Small intestine (tissue), 16 donors: ENCODE measurements around the gene C1orf35. TPM values are rescaled to one million over a fixed set of nuclear protein-coding genes. Genes with fewer than 3 reads are reported as not detected.

ENCODE experiments used
- DNase-seq, 2 donors: peaks; one replicate each; pipeline versions ENCODE4 v3.0.0 to v3.0.0-alpha.2; 2013
- FAIRE-seq: peaks from 2 replicates; lab custom pipeline; 2012; peaks lifted over from hg19 to GRCh38; lab: Jason Lieb, UNC
- H3K27ac ChIP-seq, 3 donors: one replicate each; pipeline ENCODE4 v1.5.1; 2013; ENCODE audit warnings: low read length in 2 of 3, mild to moderate bottlenecking in 2 of 3, control low read depth in 1 of 3, inconsistent platforms in 1 of 3, low read depth in 1 of 3, moderate library complexity in 1 of 3
- H3K27me3 ChIP-seq, 3 donors: one replicate each; pipeline ENCODE4 v1.6.1; 2013; ENCODE audit warnings: low read length in 3 of 3, inconsistent platforms in 1 of 3; ENCODE audit not compliant: control insufficient read depth in 3 of 3, insufficient read depth in 3 of 3
- H3K36me3 ChIP-seq, 3 donors: one replicate each; pipeline ENCODE4 v1.6.1; 2013; ENCODE audit warnings: low read length in 3 of 3, inconsistent platforms in 1 of 3, low read depth in 1 of 3, mild to moderate bottlenecking in 1 of 3, moderate library complexity in 1 of 3; ENCODE audit not compliant: control insufficient read depth in 3 of 3, insufficient read depth in 2 of 3
- H3K4me1 ChIP-seq, 3 donors: one replicate each; pipeline ENCODE4 v1.6.1; 2013; ENCODE audit warnings: low read length in 2 of 3, inconsistent platforms in 1 of 3, low read depth in 1 of 3, mild to moderate bottlenecking in 1 of 3, moderate library complexity in 1 of 3; ENCODE audit not compliant: control insufficient read depth in 3 of 3, insufficient read depth in 2 of 3
- H3K4me3 ChIP-seq, 3 donors: one replicate each; pipeline ENCODE4 v1.5.1; 2013; ENCODE audit warnings: low read length in 3 of 3, control low read depth in 1 of 3, inconsistent platforms in 1 of 3, low read depth in 1 of 3, mild to moderate bottlenecking in 1 of 3, moderate library complexity in 1 of 3
- H3K9me3 ChIP-seq, 2 donors: one replicate each; pipeline ENCODE4 v1.6.1; 2013; ENCODE audit warnings: low read depth in 1 of 2, low read length in 1 of 2; ENCODE audit not compliant: control insufficient read depth in 2 of 2, insufficient read depth in 1 of 2
- WGBS, 3 donors: extraction: QIAGEN DNeasy Blood & Tissue Kit; methylation state at CpG; one replicate each; pipeline ENCODE4 v1.1.7; 2013; 5-methylcytosine and 5-hydroxymethylcytosine counted together
- long read RNA-seq, 10 donors: transcript quantifications; one replicate each; lab custom pipeline, GENCODE V29; 2026
- polyA plus RNA-seq, 4 donors: library from polyadenylated mRNA; stranded (reverse) in 3 of 4; unstranded in 1 of 4; fragments of 200-250 nt in 3 of 4; fragments of 120-200 nt in 1 of 4; gene quantifications; one replicate each; pipeline versions ENCODE4 v1.2.1 to v1.2.3, GENCODE V29; 2013
- donor health status: healthy with polysubstance abuse.
- donor health status: control.
- donor health status: control.
- donor health status: Bipolar disorder and iron deficiency.
- donor health status: healthy.

Gene C1orf35
- polyA plus RNA-seq, result 10 to 100 TPM; 15.4 to 18.1 (median 16.0) TPM
- long read RNA-seq, donor 1, result 0 reads
- long read RNA-seq, donor 2, partial matches to known transcripts, result 0 of 3 reads
- long read RNA-seq, donor 2, other reads (novel, unspliced or antisense), result 0 of 3 reads
- long read RNA-seq, donor 3, partial matches to known transcripts, result 5 of 12 reads
- long read RNA-seq, donor 3, other reads (novel, unspliced or antisense), result 0 of 12 reads
- long read RNA-seq, donor 4, result 0 reads
- long read RNA-seq, donor 5, partial matches to known transcripts, result 6 of 10 reads
- long read RNA-seq, donor 5, other reads (novel, unspliced or antisense), result 0 of 10 reads
- long read RNA-seq, donor 6, partial matches to known transcripts, result 0 of 4 reads
- long read RNA-seq, donor 6, other reads (novel, unspliced or antisense), result 0 of 4 reads
- long read RNA-seq, donor 7, result 0 reads
- long read RNA-seq, donor 8, partial matches to known transcripts, result 0 of 2 reads
- long read RNA-seq, donor 8, other reads (novel, unspliced or antisense), result 0 of 2 reads
- long read RNA-seq, donor 9, result 0 reads
- long read RNA-seq, donor 10, partial matches to known transcripts, result 0 of 3 reads
- long read RNA-seq, donor 10, other reads (novel, unspliced or antisense), result 0 of 3 reads

DNA sequence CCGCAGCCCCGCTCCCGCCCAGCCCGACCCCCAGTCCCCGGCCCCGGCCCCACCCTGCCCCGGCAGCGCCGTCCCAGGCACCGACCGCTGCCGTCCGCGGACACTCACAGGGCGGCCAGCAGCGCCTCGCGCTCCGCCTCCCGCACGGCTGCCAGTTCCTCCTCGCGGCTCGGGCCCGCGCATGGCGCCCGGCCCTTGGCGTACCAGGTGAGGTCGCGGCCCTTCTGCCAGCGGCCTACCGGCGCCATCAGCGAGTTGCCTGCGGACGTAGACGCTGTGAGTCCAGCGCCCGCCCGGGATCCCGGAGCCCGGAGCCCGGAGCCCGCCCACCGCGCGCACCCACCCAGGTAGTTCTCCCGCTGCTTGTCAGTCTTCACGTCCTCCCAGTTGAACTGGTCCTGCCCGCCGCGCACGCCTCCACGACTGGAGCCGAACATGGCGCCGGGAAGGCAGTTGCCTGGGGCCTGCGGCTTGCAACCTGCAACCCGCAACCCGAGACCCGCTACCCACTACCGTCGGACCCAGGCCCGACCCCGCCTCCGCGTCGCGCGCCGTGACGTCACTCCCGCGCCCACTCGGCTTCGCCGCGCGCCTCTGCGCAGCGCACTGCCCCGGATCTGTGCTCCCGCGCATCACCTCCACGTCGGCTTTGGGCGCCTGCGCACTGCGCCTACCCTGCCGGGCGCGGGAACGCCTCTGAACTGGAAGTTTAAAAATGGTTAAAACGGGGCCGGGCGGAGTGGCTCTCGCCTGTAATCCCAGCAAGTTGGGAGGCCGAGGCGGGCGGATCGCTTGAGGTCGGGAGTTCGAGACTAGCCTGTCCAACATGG lies at the start of gene C1orf35:
Gene C1orf35, minus strand, starts transcription at position 535 of the 830 bp plus-strand sequence. Its CDS starts 98 bp downstream, at position 437.
- H3K27ac ChIP-seq, result peak within 1 kb of the TSS; percentile 91 to 97 (median 94)
- no peaks in the 10 kb centered on the region for H3K9me3 ChIP-seq
- FAIRE-seq, result no peak
- H3K4me3 ChIP-seq, result peak within 1 kb of the TSS; percentile 79 to 86 (median 85)
- DNase-seq, result peak; percentile 92 to 96
- H3K27me3 ChIP-seq, result no peaks in the 10 kb centered on the region
- peaks cover 0 to 68% (median 10%) of the 10 kb centered on the region in 3 donors for H3K36me3 ChIP-seq
- peaks cover 0 to 16% (median 2%) of the 10 kb centered on the region in 3 donors for H3K4me1 ChIP-seq
- 0 to 1% (median 0%) methylated on average over 60 to 104 of the region's 104 CpGs for WGBS, 3 donors

DNA sequence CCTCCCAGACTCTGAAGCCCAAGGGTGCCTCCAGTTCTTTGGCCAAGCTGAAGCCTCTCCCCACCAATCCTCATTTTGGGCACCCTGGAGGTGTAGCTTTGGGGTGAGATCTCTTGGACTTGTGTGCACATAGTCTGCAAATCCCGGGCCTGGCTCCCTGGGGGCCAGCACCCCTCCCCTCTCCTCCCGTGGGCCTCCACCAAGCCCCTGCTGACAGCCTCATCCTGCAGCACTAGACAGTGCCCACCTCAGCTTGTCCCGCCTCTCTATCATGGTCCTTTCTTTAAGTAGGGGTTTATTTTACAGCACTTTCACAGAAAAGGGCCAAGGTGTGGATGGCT lies 49.8 kb upstream of the C1orf35 start:
- peaks cover 3 to 54% (median 4%) of the 10 kb centered on the region in 3 donors for H3K36me3 ChIP-seq
- no peak overlapping the region for H3K27ac ChIP-seq
- no peaks in the 10 kb centered on the region for H3K9me3 ChIP-seq
- no peak for FAIRE-seq
- H3K4me3 ChIP-seq, result no peak overlapping the region
- no peak for DNase-seq
- peaks cover 0 to 48% (median 0%) of the 10 kb centered on the region in 3 donors for H3K4me1 ChIP-seq
- WGBS, 3 donors, result 64 to 83% (median 78%) methylated on average over 3 of the region's 3 CpGs
- peaks cover 0 to 9% (median 0%) of the 10 kb centered on the region in 3 donors for H3K27me3 ChIP-seq

DNA sequence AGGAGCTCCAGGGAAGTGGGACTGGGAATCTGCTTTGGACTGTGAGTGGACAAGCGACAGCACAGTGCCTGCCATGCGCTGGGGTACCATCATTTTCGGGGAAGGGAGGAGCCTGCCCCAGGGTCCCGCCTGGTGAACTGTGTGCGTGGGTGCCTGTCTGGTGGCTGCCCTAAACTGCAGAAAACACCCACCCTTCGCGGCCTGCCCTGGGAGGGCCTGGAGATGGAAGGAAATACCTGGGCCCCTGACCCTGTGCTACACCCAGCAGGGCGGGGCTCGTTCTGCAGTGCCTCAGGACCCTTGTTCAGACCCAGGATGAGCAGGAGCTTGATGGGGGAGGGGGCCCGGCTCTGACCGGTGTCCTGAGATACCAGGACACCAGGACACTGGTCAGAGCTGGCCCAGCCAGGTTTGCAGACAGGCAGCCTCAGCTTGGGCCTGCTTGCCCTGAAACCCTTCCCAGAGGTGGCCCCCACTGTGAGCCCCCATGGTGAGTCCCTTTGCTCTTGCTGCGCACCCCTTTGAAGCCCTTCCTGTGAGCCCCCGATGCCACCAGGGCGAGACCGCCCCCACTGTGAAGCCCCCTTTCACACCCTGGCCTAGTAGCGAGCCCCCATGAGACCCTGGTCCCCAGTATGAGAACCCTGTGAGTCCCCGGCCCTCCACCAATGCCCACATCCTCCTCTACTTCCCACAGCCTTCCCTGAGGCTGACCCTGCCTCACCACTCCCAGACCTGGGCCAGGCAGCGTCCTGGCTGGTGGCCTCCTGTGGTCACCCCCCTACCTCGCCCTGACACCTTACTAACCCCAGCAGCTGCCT lies 49.2 kb upstream of the C1orf35 start:
- DNase-seq (no peak), FAIRE-seq (no peak)
- no peak overlapping the region for H3K4me3 ChIP-seq
- peak overlapping the region in 1 of 3 donors; percentile 96 for H3K27ac ChIP-seq
- peaks cover 0 to 4% (median 0%) of the 10 kb centered on the region in 3 donors for H3K27me3 ChIP-seq
- H3K9me3 ChIP-seq, result no peaks in the 10 kb centered on the region
- peaks cover 0 to 48% (median 0%) of the 10 kb centered on the region in 3 donors for H3K4me1 ChIP-seq
- WGBS, 3 donors, result 87 to 90% (median 88%) methylated on average over 18 to 19 of the region's 19 CpGs
- peaks cover 4 to 60% (median 7%) of the 10 kb centered on the region in 3 donors for H3K36me3 ChIP-seq

DNA sequence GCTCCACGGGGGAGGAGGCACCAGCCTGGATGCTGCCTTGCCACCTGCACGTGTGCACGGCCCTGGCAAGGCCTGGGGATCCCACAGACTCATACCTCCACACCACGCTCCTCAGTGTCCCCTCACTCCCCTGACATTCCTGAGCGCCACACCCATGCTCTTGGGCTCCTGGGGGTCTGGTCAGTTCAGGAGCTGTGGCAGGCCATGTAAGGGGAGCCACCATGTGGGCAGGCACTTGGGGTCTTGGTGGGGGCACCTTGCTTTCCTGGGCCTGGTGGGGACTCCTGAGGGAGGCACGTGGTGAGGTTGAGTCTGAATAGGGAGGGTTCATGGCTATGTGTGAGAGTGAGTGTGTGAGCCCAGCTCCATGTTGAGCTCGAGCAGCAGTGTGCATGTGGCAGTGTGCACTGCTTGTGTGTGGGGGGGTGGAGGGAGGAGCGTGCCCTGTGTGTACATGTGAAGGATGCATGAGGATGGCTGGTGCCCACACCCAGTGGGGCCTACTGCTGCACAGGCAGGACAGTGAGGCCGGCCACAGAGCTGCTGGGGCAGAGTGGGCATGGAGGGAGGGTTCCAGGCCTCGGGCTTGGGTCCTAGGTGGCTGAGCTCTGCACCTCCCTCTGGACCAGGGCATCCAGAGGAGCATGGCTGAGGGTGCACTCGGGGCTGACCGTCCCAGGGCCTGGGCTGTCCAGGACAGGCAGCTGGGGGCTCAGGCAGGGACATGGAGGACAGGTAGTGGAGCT lies 48.2 kb upstream of the C1orf35 start:
- H3K27me3 ChIP-seq, result no peaks in the 10 kb centered on the region
- DNase-seq, result no peak
- H3K36me3 ChIP-seq, result peaks cover 4 to 69% (median 7%) of the 10 kb centered on the region in 3 donors
- 68 to 75% (median 71%) methylated on average over 11 to 12 of the region's 12 CpGs for WGBS, 3 donors
- H3K27ac ChIP-seq, result peak overlapping the region in 2 of 3 donors; percentile 72 to 96
- no peak for FAIRE-seq
- H3K9me3 ChIP-seq, result no peaks in the 10 kb centered on the region
- H3K4me3 ChIP-seq, result peak overlapping the region in 1 of 3 donors; percentile 43
- peaks cover 0 to 52% (median 0%) of the 10 kb centered on the region in 3 donors for H3K4me1 ChIP-seq

DNA sequence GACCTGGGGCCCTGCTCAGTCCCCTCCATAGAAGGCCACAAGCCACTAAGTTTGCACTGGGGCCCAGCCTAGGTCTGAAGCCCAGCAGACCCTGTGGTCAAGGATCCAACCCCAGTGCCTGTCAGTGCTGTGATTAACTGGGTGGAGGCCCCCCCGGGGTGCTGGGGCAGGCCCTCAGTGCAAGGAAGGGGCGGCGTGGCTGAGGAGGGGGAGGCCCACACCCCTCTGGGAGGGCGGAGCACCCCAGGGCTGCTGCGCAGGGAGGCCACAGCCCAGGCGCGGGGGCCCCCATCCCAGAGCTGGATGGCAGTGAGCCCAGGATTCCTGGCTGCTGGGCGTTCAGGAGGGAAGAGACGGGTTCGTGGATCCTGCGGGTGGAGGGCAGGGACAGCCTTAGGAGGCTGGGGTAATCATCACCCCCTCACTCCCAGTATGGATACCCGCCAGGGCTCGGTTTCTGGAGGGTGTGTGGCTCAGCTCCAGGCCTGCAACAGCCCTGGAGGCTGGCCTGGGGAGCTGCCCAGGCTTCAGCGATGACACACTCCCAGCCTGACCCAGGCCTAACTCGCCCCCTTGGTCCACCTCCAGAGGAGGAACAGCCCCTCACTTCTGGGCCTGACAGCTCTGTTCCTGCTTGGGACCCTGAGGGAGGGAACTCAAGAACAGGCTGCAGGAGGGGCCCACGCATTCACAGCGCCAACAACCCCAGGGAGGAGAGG lies 47.5 kb upstream of the C1orf35 start:
- 48 to 70% (median 58%) methylated on average over 14 to 17 of the region's 17 CpGs for WGBS, 3 donors
- Histone ChIP-seq H3K4me1 (peaks cover 0 to 58% (median 0%) of the 10 kb centered on the region in 3 donors), H3K36me3 (peaks cover 4 to 76% (median 7%) of the 10 kb centered on the region in 3 donors), H3K4me3 (peak overlapping the region in 1 of 3 donors; percentile 43), H3K9me3 (no peaks in the 10 kb centered on the region), H3K27ac (peak overlapping the region in 2 of 3 donors; percentile 72 to 96), H3K27me3 (no peaks in the 10 kb centered on the region)
- DNase-seq (peak in 1 of 2 donors; percentile 78), FAIRE-seq (no peak)

DNA sequence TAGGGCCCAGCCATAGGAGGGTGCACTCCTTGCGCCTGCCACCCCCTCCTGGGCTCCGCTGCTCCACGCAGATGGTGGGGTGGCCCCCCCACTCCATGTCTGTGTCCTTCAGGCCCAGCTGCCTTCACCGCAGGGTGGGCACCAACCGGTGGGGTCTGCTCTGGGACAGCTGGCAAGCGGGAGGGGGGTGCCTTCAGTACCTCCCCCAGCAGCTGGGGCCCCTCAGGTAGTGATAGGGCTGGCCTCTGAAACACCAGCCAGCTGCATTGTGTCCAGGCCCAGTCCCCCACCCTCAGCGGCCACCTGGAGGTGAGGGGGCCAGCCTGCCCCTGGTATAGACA lies 47.0 kb upstream of the C1orf35 start:
- Histone ChIP-seq H3K9me3 (no peaks in the 10 kb centered on the region), H3K4me3 (peak overlapping the region in 1 of 3 donors; percentile 43), H3K36me3 (peaks cover 4 to 82% (median 7%) of the 10 kb centered on the region in 3 donors), H3K4me1 (peaks cover 0 to 63% (median 0%) of the 10 kb centered on the region in 3 donors), H3K27me3 (no peaks in the 10 kb centered on the region), H3K27ac (peak overlapping the region; percentile 14 to 96 (median 72))
- WGBS, 3 donors, result 71 to 83% (median 80%) methylated on average over 7 of the region's 7 CpGs
- DNase-seq (no peak), FAIRE-seq (no peak)
